GM18507 (cell line): Measurements from ENCODE around the gene MECR.

Experiments used
- DNase-seq: peaks from one replicate; pipeline ENCODE4 v3.0.0; 2011; ENCODE audit warnings: low read depth; ENCODE audit not compliant: insufficient read length; ENCODE audit errors: extremely low spot score
- FAIRE-seq: peaks from 2 replicates; lab custom pipeline; 2011; peaks lifted over from hg19 to GRCh38; lab: Jason Lieb, UNC

MECR gene

DNA sequence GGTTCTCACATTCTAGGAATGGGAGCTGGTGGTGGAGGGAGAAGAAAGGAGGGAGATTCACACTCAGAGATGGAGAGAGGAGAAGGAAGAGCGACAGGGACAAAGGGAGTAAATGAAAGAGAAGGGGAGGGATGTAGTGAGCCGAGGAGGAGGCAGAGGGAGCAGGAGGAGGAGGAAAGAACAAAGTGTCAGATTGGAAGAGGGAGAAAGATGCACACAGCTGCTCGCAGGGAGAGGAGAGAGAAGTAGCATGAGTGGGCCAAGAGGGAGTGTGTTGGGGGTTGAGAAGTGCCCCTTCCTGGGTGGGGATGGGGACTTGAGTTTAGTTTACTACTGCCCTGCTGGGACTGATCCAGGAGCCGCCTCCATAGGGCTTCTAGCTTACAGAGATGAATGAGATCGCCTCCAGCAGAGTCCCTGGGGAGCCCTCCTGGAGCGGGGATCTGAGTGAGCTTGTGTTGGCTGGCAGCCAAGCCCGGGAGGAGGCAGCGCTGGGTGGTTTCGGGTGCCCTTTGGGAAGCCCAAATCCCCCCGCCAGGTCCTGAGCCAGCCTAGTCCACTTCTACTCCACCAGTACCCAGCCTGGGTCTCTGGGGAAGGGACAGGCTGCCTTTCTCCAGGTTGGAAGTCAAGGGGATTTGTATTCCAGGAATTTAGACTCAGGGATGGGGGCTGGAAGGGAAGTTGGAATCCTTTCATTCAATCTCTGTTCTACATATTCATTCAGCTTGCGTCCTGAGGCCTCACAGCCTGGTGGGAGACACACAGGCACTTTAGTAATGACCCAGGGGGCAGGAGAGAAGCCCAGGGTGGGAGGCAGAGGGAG is 26.5 kb upstream of the MECR start:
- DNase-seq (no peak), FAIRE-seq (no peak)

DNA sequence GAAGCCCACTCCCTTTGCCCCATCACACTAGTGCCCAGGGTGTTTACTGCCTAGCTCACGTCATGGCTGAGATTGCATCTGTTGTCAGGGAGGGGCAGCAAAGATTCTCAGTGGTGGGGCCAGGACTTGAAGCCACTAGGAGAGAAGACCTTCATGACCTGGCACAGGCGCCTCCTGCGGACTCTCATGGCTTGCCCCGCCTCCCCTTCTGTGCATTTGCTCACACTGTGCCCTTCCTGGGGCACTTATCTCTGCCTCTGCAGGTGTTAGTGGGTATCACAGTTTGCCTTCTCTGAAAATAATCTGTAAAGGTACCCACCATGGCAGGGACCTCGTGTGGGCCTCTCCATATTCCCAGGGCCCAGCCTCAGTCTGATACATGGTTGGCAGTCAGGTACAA is 25.7 kb upstream of the MECR start:
- DNase-seq (no peak), FAIRE-seq (no peak)

DNA sequence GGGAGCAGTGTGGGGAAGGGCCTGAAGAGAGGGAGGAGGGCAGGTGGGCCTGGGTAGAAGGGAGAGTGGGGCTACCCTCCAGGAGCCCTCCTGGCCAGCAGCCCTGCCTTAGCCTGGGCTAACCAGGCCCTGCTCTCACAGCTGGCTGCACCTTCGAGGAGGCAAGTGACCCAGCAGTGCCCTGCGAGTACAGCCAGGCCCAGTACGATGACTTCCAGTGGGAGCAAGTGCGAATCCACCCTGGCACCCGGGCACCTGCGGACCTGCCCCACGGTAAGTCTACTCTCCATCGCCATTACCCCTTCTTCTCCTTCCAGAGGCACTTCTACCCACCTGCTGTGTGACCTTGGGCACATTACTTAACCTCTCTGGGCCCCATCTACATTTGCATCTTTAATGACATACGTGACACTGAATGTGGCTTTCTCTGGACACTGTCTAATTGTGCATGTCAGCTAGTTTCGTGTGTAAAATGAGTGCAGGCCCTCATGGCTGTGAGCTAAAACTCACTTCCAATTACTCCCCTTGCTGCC is 24.5 kb upstream of the MECR start:
- DNase-seq (no peak), FAIRE-seq (no peak)

DNA sequence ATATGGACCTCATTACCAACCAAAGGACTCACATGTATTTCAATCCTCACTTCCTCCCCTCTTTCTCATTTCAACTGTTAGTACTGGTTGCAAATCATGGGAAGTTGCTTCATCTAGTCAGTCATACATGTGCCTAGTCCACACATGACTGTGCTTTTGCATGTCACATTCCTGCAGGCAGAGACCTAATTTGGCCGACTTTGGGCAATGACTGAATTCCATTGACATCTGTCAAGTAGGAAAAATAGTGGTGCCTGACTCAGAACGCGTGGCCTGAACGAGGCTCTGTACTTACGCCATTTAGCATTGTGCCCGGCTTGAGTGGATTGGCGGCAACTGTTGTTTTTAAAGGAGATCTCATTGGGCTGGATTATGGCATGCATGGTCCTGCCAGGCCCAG is 23.6 kb upstream of the MECR start:
- FAIRE-seq = no peak
- no peak for DNase-seq

DNA sequence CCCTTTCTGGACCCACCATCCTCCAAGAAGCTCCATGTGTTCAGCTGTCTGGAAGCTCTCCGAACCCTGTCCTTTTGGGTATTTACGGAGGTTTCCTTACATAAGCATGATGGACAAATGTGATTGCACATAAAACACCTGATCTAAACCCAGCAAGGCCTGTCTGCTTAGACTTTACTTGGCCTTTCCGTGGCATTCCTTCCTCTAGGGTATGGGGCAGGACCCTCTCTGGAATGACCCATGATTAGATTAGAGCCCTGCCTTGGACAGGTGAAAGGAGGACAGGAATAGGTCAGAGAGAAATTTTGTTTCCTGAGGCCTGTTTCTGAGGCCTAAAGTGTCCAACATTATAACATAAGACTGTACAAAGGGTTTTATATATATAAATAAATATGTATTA is 22.4 kb upstream of the MECR start:
- no peak for FAIRE-seq
- DNase-seq = no peak

DNA sequence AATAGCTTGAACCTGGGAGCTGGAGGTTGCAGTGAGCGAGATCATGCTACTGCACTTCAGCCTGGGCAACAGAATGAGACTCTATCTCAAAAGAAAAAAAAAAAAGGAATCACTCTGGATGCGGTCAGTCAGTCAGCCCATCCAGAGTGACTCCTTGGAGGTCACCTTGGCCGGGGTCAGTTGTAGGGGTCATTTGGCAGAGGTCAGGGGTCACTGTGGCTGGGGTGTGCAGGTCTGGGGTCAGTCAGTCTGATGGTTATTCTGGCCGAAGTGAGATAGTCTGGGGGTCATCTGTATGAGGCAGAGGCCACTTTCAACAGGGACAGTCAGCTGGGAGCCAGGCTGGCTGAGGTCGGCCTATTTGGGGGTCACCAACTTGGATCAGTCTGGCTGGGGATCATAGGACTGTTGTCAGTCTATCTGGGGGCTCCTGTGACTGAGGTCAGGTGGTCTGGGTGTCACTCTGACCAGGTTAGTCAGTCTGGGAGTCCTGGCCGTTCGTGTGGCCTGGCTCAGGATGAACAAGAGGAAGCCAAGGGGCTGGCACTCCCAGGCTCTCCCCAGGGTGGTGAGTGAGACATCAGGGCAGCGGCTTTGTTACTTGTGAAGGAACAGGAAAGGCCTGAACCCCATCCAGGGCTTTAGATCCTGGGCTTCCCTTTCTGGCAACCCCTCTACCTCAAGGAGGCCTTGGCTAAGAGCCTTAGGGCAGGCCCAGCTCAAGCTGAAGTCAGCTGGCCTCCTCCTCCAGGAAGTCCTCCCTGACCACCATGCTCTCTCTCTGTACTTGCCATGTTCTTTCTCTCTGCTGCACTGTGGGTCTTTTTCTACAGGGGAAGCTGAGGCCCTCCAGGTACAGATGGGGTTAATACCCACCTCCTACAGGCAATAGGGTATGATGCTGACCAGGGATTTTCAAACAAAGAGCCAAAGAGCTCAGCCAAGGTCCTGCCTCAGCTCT is 20.7 kb upstream of the MECR start:
- FAIRE-seq = no peak
- no peak for DNase-seq

DNA sequence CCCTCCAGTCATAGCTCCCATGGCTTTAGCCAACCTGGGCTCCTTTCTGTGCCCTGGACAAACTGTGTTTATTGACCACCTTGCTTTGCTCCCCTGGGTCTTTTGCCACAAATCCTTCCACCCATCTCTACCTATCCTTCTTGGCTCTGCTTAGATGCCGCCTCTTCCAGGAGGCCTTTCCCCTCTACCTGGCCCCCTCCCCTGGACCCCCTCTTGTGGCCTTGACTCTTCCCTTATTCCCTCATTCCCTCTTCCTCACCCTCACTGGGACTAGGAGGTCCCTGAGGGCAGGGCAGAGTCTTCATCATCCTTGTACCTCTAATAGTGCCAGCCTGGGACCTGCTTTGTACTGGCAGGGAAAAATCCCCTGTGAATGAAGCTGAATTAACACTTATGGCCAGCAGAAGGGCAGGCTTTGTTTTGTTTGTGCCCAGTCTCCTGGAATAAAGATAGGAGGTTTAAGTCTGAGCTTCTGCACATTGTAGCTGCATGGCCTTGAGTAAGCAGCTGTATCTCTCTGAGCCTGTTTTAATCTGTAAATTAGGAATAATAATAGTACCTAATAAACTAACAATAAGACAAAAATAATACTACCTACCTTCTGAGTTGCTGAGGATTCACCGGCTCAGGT is 19.3 kb upstream of the MECR start:
- FAIRE-seq (no peak), DNase-seq (no peak)

DNA sequence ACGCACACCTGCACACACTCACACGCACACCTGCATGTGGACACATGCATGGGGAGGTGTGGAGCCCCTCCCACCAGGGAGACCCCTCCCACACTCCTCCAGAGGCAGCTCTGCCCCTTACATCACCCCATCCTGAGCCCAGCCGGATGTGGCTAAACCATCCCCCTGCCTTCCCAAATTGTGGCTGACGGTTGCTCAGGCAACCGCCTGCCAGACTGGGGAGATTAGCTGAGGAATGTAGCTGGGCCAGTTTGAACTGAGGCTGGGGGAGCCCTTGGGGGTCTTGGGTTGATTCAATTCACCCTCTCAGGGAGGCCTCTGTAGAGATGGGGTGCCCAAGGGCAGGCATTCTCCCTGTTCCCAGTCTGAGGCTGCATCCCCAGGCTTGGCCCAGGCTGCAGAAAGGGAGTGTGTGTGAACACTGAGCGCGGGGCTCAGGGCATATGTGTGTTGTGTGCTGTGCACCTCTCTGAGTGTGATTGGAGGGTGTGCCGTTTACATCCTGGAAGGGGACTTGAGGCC is 18.5 kb upstream of the MECR start:
- DNase-seq = no peak
- FAIRE-seq = no peak

DNA sequence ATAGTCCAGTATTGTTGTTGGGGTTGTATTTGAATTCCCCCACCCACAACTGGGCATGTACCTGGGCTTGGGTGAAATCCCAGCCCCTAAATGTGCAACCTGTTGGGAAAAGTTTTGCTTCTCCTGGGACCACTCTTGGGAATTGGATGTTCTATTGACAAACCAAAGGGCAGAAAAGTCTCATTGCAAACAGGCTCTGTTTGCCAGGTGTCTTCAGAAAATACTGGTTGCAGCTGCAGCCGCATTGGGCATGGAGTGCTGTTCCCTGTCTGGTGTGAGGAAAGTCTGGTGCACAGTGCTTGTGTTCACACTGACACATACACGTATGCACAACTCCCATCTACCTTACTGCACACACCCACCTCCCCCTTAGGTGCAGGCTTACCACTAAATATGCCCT is 17.7 kb upstream of the MECR start:
- DNase-seq (no peak), FAIRE-seq (no peak)

DNA sequence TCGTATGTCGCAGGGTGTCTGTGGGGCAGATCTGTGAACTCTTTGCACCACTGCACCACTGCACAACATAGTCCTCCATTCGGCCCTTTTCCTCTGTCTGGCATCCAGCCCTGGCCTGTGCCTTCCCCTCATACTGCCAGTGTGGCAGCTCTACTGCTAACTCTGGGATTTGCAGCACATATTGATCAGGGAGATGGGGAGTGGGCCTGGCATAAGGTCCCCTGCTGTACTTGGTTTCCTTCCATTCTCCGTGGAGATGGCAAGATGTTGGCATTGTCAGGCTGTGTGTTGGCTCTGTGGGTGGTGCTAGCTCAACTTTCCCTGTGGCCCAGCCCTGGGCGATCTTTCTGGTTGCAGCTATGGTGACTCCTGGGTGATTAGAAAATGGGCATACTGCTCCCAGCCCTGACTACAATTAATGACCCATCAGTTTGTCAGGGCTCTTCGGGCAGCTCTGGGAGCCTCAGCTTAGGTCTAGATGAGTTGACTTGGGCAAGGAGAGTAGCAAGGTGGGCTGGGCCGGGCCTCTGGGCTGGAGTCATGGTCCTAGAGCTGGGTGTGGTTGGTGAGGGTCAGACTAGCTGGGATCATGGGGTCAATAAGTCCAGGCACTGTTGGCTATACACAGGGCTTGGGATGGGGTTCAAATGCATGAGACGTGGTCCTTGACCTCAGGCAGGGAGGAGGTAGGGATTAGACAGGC is 17.0 kb upstream of the MECR start:
- FAIRE-seq = no peak

DNA sequence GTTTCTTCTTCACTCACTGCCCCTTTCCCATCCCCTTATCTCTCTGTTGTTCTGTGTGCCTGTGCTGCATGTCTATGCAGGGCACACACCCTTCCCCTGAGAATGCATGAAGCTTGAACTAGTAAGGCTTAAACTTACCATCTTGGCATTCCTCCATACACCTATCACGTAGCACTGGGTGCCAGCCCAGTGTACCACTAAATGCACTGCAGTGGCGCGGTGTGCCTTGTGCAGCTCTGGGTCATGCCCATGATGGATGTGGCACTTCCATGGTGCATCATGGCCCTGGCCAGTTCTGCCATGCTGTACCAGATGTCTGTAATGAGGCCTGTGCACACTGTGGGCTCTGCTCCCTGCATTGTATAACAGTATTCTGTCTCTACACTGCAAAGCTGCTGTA is 16.3 kb upstream of the MECR start:
- no peak for FAIRE-seq

More for the DNA sequence above, 17.0 kb upstream of the MECR start:
- no peak for DNase-seq

DNA sequence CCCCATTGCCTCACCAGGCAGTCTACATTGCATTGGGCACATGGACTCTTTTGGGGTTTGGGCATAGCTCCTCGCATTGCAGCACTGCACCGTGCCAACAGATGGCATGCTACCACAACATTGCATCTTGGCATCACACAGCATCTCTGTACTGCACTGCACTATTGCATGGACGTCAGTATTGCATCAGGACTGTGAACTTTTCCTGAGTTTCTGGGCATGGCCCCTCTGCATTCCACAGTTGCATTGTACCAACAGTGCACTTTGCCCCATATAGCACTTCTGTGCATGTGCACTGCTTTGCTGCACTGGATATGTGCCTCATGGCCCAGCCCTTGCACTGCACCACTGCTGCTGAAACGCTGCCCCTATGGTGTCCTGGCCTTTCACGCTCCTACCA is 15.1 kb upstream of the MECR start:
- DNase-seq (no peak), FAIRE-seq (no peak)

More for the DNA sequence above, 16.3 kb upstream of the MECR start:
- no peak for DNase-seq

DNA sequence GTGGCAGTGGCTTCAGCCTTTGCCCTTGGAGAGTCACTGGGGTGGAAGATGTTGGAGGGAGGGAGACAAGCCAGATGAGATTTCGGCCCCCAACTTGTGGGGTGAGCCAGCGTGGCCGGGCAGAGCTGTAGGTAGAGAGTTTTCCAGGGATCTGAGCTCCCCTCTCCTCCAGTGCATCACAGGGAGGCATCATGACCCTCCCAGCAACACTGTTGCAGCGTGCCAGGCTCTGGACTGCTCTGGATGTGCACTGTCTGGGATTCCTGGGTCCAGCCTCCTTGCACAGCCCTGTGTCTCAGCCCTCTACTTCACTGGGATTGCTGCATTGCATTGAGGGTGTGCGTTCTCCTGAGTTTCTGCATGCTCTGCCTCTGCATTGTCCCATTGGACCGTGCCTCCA is 14.5 kb upstream of the MECR start:
- no peak for FAIRE-seq

DNA sequence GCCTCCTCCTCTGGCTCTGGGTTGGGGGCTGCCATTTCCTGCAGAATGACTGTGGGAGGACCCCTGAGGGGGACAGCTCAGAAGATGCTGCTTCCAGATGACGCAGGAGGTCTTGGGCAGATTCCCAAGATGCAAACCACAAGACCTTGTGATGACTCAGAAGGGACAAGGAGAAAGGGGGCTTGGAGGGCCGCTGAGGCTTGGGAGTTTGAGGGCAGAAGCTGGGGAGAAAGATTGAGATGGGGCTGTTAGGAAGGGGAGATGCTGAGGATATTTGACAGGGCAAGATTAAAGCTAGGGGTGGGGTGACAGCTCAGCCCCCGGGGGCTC is 13.1 kb upstream of the MECR start:
- FAIRE-seq = no peak

More for the DNA sequence above, 14.5 kb upstream of the MECR start:
- DNase-seq = no peak

DNA sequence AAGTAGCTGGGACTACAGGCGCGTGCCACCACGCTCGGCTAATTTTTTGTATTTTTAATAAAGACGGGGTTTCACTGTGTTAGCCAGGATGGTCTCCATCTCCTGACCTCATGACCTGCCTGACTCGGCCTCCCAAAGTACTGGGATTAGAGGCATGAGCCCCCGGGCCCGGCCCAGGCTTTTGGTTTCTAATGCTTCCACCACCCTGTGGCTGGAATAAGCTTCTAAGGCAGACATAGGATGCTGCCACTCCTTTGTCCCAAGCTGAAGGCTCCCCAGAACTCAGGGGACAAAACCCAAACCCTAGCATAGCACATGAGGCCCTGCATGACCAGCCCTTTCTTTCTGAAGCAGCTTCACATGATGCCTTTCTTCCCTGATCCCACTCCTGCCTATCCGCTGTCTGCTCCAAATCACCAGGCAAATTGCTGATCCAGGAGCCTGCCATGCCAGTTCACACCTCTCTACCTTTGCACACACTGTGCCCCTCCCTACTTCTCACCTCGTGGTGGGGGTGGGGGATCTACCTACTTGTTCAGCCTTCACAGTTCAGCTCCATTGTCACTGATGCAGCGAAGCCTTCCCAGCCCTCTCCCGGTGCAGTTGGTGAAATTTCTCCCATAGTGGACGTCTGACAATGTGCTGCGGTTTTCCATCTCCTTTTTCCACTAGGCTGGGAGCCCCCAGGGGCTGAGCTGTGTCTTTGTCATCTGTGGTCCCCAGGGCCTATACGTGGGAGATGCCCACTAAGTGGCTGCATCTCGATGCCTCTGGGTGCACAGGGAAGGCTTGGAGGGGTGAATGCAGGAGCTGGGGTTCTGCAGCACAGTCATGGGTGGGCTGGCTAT is 12.5 kb upstream of the MECR start:
- no peak for DNase-seq
- no peak for FAIRE-seq

More for the DNA sequence above, 13.1 kb upstream of the MECR start:
- DNase-seq = no peak

DNA sequence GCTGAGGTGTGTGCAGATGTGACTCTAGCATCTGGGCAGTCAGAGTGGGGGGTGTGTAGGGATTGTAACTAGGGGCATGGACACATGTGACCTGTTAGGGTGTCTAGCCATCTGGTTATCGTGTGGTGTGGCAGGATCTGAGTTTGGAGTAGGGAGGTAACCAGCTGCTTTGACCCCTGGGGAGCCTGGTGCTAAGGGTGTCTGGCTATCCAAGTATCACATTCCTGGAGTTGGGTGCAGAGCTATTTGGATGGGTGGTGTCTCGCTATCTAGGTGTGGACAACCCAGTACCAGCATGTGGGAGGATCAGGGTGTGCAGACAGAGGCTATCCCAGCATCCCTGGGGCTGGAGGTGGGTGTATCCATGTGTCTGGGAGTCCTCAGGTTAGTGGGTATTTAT is 10.3 kb upstream of the MECR start:
- FAIRE-seq (no peak), DNase-seq (no peak)

DNA sequence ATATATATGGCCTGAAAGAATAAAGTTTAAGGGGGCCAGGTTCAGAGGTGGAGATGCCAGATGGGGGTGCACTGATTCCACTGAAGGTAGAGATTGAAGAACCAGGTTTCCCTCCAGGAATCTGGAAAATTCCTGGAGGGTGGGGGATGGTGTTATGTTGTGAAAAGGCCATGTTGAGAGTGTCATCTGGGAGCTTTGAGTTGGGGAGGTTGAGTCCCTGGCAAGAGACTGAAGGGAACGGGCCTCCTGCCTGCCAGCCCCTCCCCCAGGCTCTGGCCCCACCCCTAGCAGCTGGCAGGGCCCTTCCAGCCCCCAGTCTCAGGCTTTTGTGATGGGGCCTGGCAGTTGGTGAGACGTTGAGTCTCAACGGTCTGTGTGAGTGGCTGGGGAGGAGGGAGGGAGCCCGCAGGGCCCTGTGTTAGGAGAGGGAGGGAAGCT is 9.7 kb upstream of the MECR start:
- FAIRE-seq (no peak), DNase-seq (no peak)

DNA sequence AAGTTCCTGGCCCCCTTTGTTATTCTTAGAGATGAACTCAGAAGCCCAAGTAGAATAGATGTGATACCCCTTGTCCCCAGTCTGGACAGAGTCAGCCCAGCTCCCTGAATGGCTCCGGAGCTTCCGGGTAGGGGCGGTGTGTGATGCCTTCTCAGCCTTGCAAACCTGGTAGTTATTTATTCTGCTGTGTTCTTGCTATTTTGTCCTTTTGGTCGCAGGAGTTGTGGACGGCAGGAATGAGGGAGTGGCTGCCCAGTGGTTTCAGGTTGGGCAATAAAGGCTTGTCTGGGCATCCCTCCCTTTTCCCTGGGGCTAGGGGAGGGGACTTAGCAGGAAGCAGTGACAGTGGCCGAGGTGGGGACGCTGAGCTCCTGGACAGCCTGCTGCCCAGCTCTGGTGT is 8.4 kb upstream of the MECR start:
- no peak for FAIRE-seq
- DNase-seq = no peak
